Transverse colon (tissue), 4 donors: Measurements from ENCODE around the gene RTN3. TPM values are rescaled to one million over a fixed set of nuclear protein-coding genes. Genes with fewer than 3 reads are reported as not detected.

Source experiments
- DNase-seq: peaks from one replicate; pipeline ENCODE4 v3.0.0-alpha.2; 2019
- H3K27ac ChIP-seq, 4 donors: fragments of 200-600 bp; sonication (generic); 2 replicates each; pipeline ENCODE4 v1.5.1; 2016 to 2018; ENCODE audit warnings: inconsistent platforms in 4 of 4
- H3K27me3 ChIP-seq: fragments of 200-600 bp; sonication (generic); 2 replicates; pipeline ENCODE4 v1.5.1; 2017; ENCODE audit warnings: inconsistent platforms
- H3K36me3 ChIP-seq, 4 donors: fragments of 200-600 bp; sonication (generic); 2 replicates each; pipeline ENCODE4 v1.5.1; 2017 to 2019; ENCODE audit warnings: inconsistent platforms in 4 of 4
- H3K4me1 ChIP-seq, 4 donors: fragments of 200-600 bp; sonication (generic); 2 replicates each; pipeline ENCODE4 v1.5.1; 2017 to 2020; ENCODE audit warnings: inconsistent platforms in 4 of 4
- H3K4me3 ChIP-seq, 4 donors: fragments of 200-600 bp; sonication (generic); 1 replicate in 1 of 4; 2 replicates in 3 of 4; pipeline versions ENCODE4 v1.5.1 to v1.6.1; 2017 to 2019; ENCODE audit warnings: inconsistent platforms in 4 of 4
- H3K9me3 ChIP-seq, 2 donors: fragments of 200-600 bp; sonication (generic); 2 replicates each; pipeline ENCODE4 v1.5.1; 2017 to 2019; ENCODE audit warnings: inconsistent platforms in 2 of 2
- EP300 ChIP-seq: sonication (generic); formaldehyde crosslinking; IDR thresholded peaks from one replicate; pipeline ENCODE4 v1.6.1; 2017; ENCODE audit warnings: antibody characterized with exemption, low read depth
- POLR2A ChIP-seq: fragments of 450-650 bp; IDR thresholded peaks from one replicate; pipeline ENCODE4 v1.6.1; 2016; ENCODE audit warnings: antibody characterized with exemption, mild to moderate bottlenecking, moderate library complexity
- POLR2AphosphoS5 ChIP-seq, 3 donors: sonication (generic); formaldehyde crosslinking; IDR thresholded peaks; one replicate each; pipeline ENCODE4 v1.6.1; 2016; ENCODE audit warnings: antibody characterized with exemption in 3 of 3
- WGBS, 2 donors: methylation state at CpG; one replicate each; pipeline ENCODE4 v1.1.5; 2018; ENCODE audit warnings: low coverage in 1 of 2; 5-methylcytosine and 5-hydroxymethylcytosine counted together
- in situ Hi-C, 4 donors: fragments of 200-750 bp; cut with MboI; loops; one replicate each; pipeline versions ENCODE4 v1.15.0 to v1.15.1; 2017; ENCODE audit warnings: low sequenced_read_pairs in 3 of 4, low pct_ligation_motif_present in 1 of 4, low pct_unique_long_range_greater_than_20kb in 1 of 4
- intact Hi-C: fragments of 100-400 bp; cut with DNase I; formaldehyde crosslinking; loops from one replicate; pipeline ENCODE4 v1.15.1; 2023; ENCODE audit warnings: low total_unique reads
- total RNA-seq, 4 donors: library from RNA; depleted of rRNA; stranded (reverse); fragments of >200 nt; gene quantifications; one replicate each; pipeline ENCODE4 v1.1.0, GENCODE V29; 2016
- TF ChIP-seq, protein P1 (sequence below), 5 experiments: fragments of 200-600 bp in 3 of 5; fragments of 450-650 bp in 2 of 5; sonication (generic) in 3 of 5; IDR thresholded peaks; 1 replicate in 2 of 5; 2 replicates in 3 of 5; pipeline ENCODE4 v1.5.1; 2016 to 2017; ENCODE audit warnings: antibody characterized with exemption in 5 of 5, inconsistent platforms in 3 of 5, mild to moderate bottlenecking in 2 of 5, moderate library complexity in 1 of 5

The RTN3 gene
- total RNA-seq, 4 donors from 2014 or later = 44.8 to 187 (median 117) TPM

DNA sequence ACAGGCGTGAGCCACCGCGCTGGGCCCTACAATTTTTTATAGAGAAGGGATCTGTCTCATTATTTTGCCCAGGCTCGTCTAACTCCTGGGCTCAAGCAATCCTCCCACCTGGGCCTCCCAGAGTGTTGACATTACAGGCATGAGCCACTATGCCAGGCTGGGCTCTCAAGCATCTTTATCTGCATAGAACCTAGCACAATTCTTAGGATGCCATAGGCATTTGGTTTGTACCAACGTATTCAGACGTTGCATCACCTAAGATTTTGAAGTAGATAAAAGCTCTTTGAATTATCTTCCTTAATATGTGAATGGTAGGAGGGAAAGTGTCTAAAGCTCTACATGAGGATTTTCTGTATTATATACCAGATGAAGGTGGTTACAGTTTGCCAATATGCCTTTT, 30.5 kb downstream of the RTN3 start:
- no peaks in the 10 kb centered on the region for H3K27me3 ChIP-seq
- TF ChIP-seq POLR2A (no peak), POLR2AphosphoS5 (IDR thresholded peaks at IDR 0.05) (no peak), EP300 (no peak)
- TF ChIP-seq, protein P1, sequence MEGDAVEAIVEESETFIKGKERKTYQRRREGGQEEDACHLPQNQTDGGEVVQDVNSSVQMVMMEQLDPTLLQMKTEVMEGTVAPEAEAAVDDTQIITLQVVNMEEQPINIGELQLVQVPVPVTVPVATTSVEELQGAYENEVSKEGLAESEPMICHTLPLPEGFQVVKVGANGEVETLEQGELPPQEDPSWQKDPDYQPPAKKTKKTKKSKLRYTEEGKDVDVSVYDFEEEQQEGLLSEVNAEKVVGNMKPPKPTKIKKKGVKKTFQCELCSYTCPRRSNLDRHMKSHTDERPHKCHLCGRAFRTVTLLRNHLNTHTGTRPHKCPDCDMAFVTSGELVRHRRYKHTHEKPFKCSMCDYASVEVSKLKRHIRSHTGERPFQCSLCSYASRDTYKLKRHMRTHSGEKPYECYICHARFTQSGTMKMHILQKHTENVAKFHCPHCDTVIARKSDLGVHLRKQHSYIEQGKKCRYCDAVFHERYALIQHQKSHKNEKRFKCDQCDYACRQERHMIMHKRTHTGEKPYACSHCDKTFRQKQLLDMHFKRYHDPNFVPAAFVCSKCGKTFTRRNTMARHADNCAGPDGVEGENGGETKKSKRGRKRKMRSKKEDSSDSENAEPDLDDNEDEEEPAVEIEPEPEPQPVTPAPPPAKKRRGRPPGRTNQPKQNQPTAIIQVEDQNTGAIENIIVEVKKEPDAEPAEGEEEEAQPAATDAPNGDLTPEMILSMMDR (IDR thresholded peaks at IDR 0.05) = no peak
- H3K4me1 ChIP-seq = peaks cover 0 to 31% (median 18%) of the 10 kb centered on the region in 4 donors
- intact Hi-C loops = no loop called here
- in situ Hi-C loops = no loop called here
- H3K36me3 ChIP-seq = no peaks in the 10 kb centered on the region
- no peaks in the 10 kb centered on the region for H3K9me3 ChIP-seq
- DNase-seq = no peak
- H3K4me3 ChIP-seq = no peak overlapping the region
- H3K27ac ChIP-seq = no peak overlapping the region
- 80 to 93% methylated on average over 1 to 6 of the region's 6 CpGs for WGBS, 2 donors

DNA sequence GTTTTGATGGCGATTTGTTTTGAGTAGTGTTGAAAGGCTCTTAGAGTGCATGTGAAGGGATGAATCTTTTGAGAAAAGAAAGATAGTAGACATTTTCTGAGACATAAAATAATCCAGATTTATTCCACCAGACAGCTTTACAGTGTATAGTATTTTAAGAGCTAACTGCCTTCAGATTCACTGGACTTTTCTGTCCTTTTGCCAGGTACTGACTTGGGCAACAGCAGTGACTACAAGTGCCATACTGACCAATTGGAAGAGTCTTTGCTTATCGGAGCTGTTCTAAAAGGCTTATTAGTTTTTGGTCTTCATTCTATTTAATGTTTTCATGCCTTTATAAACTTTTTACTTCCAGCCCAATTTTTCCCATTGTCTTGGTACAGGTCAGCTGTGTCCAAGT, 32.5 kb downstream of the RTN3 start:
- no peaks in the 10 kb centered on the region for H3K9me3 ChIP-seq
- intact Hi-C loops (no loop called here), in situ Hi-C loops (no loop called here)
- H3K4me1 ChIP-seq = peaks cover 0 to 26% (median 17%) of the 10 kb centered on the region in 4 donors
- DNase-seq = no peak
- TF ChIP-seq EP300 (no peak), POLR2A (no peak), POLR2AphosphoS5 (IDR thresholded peaks at IDR 0.05) (no peak)
- TF ChIP-seq, protein P1 (IDR thresholded peaks at IDR 0.05) = no peak
- H3K27ac ChIP-seq = no peak overlapping the region
- H3K4me3 ChIP-seq = no peak overlapping the region
- no peaks in the 10 kb centered on the region for H3K36me3 ChIP-seq
- no peaks in the 10 kb centered on the region for H3K27me3 ChIP-seq
- 80 to 85% methylated on average over 2 of the region's 2 CpGs for WGBS, 2 donors

DNA sequence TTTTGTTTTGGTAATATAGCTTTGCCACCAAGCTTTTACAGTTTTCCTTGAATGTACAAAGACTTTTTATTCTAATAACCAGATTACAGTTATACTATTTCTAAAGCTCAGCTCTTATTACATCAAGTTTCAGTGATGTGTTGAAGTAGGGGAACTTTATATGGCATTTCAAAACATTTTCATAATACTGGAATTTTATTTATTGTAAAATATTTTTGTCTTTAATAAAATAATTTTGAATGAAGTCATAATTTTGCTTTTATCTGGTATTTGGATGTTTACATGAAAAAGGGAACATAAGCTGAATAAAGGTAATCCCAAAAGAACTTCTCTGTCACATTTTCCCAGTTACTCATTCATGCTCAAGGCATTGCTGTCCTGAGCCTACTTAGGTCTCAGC, 34.7 kb downstream of the RTN3 start:
- no peak for DNase-seq
- Histone ChIP-seq H3K27ac (no peak overlapping the region), H3K36me3 (no peaks in the 10 kb centered on the region), H3K9me3 (no peaks in the 10 kb centered on the region), H3K27me3 (no peaks in the 10 kb centered on the region), H3K4me1 (peaks cover 0 to 4% (median 2%) of the 10 kb centered on the region in 4 donors), H3K4me3 (no peak overlapping the region)
- TF ChIP-seq EP300 (no peak), POLR2AphosphoS5 (IDR thresholded peaks at IDR 0.05) (no peak), POLR2A (no peak)
- TF ChIP-seq, protein P1 (IDR thresholded peaks at IDR 0.05) = no peak
- intact Hi-C loops (no loop called here), in situ Hi-C loops (no loop called here)

DNA sequence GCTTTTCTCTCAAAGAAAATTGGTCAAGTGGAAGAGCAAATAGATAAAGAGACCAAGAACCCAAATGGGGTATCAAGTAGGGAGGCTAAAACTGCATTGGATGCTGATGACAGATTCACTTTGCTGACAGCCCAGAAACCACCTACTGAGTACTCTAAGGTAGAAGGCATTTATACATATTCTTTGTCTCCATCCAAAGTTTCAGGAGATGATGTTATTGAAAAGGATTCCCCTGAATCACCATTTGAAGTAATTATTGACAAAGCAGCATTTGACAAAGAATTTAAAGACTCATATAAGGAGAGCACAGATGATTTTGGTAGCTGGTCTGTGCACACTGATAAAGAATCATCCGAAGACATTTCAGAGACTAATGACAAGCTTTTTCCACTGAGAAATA, 37.7 kb downstream of the RTN3 start:
- Histone ChIP-seq H3K36me3 (no peaks in the 10 kb centered on the region), H3K27ac (no peak overlapping the region), H3K4me3 (no peak overlapping the region), H3K27me3 (no peaks in the 10 kb centered on the region), H3K9me3 (no peaks in the 10 kb centered on the region), H3K4me1 (no peaks in the 10 kb centered on the region)
- no peak for DNase-seq
- intact Hi-C loops (no loop called here), in situ Hi-C loops (no loop called here)
- TF ChIP-seq, protein P1 (IDR thresholded peaks at IDR 0.05) = no peak
- TF ChIP-seq POLR2AphosphoS5 (IDR thresholded peaks at IDR 0.05) (no peak), POLR2A (no peak), EP300 (no peak)
- whole genome bisulfite sequencing, 2 donors = 100% methylated on average over 1 of the region's 1 CpG
